ENCODE results near the gene SNAPC1. TPM values are rescaled to one million over a fixed set of nuclear protein-coding genes. Genes with fewer than 3 reads are reported as not detected.
"Not testable (repeated sequence)": the region's sequence is repeated elsewhere in the genome, so short reads cannot be mapped to it uniquely, and the experiment has no call there.

The SNAPC1 gene
- 12.5 TPM for polyA plus RNA-seq (2013, experiment 1 of 2; ENCODE audit: insufficient read length)
- polyA plus RNA-seq (2013, experiment 2 of 2; ENCODE audit: insufficient read length), result 13.3 TPM

GRCh38 chr14:61761959-61762786, at the start of gene SNAPC1:
Gene SNAPC1, plus strand, starts transcription at chr14:61762420. Its CDS starts 41 bp downstream, at chr14:61762461.
- peak; percentile 98 for DNase-seq

GRCh38 chr14:61713724-61714437, 48.3 kb upstream of the SNAPC1 start:
- DNase-seq, result no peak

- no peak for DNase-seq
Measured at GRCh38 chr14:61716956-61717355, 45.3 kb upstream of the SNAPC1 start.

DNA sequence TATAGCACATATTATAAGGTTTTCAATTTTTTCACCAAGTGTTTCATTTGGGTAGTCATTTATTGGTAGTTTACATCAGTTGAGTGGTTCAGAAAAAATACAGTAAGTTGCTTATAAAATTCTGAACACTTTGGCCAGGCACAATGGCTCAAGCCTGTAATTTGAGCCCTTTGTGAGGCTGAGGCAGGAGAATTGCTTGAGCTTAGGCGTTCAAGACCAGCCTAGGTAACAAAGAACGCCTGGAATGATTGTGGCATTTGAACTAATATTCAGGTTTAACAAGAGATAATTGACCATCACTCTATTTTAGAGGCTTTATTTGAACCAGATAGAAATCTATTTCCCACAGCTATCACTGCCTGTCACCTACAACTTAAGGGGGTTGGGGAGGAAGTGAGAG, 44.2 kb upstream of the SNAPC1 start:
- DNase-seq, result no peak

DNA sequence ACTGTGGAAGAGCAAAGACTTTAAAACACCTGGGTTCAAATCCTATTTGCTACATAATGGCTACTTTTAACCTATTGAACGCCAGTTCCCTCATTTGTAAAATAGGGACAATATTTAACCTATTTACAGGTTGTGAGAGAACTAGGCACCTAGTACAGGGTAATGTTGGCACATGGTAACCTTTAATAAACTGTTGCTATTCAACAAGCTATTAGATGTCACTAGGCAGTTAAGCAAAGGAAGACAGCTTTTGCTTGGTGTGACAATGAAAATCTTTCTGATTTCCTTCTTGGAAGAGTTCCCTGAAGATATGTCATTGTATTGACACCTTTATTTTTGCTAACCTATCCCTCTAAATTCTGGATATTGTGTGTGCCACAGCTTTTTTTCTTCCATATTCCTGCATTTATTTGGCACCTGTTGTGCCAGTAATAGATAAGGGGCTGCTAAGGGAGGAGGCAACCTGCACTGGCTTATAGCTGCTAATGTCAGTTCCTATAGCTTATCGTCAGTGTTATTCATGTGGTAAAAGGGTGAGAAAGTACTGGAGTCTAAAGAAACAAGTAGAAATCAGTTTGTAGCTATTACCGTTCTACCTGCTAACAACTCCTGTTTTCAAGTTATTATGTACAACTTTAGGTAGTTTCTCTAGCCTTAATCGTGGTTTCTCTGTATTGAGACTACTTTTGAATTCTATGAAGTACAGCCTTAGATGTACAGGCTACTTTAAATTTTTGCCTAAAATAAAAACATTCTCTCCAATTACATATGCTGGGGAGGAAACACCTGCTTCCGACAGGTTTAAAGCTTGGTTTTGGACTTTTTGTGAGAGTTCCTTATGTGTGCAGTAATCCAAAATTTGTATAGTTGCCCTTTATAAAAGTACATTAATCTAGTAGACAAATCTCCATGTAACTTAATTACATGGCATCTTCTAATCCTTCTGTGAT, 42.6 kb upstream of the SNAPC1 start:
- no peak for DNase-seq

GRCh38 chr14:61720294-61720661, 41.9 kb upstream of the SNAPC1 start:
- DNase-seq, result no peak

DNA sequence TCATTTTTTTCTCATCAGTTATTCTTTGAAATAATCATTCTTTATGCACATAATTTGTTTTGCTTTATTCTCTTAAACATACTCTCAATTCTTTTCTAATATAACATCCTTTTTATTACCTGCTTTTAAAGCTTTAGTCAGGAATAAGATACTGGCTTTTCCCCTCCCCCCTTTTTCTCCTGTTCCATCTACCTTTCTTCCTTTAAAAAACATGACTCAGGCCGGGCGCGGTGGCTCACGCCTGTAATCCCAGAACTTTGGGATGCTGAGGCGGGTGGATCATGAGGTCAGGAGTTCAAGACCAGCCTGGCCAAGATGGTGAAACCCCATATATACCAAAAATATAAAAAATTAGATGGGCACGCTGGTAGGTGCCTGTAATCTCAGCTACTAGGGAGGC, 41.5 kb upstream of the SNAPC1 start:
- no peak for DNase-seq

DNA sequence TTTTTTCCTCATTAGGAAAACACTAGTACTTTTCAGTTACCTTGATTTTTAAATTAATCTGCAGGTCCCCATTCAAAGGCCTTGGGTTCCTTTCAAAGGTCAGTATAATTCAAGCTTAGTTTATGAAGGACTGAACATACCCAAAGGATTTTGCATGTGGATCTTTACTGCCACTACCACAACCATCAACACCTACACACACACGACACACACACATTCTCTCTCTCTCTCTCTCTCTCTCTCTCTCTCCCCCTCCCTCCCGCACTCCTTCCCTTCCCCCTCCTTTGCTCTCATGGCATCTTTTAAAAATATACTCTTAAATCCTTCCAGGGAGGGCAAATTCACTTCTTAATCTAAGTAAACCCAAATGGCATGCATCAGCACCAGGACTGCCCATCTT, 38.1 kb upstream of the SNAPC1 start:
- DNase-seq, result no peak

GRCh38 chr14:61726778-61727658, 35.2 kb upstream of the SNAPC1 start:
- DNase-seq, result no peak

- no peak for DNase-seq
Measured at GRCh38 chr14:61730756-61731373, 31.4 kb upstream of the SNAPC1 start.

DNA sequence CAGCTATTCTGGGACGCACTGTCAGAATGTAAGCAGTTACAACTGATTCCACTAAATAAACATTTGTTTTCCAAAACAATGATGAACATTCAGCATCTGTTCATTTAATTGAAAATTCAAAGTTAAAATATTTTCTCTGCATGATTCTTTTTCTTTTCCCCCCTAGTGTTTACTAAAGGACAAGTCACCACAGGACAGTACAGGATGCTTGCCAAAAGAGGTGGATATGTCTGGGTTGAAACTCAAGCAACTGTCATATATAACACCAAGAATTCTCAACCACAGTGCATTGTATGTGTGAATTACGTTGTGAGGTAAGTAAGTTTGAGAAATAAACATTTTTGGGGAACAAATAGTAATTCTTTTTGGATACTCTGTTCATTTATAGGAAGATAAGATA, 28.2 kb upstream of the SNAPC1 start:
- DNase-seq, result no peak

DNA sequence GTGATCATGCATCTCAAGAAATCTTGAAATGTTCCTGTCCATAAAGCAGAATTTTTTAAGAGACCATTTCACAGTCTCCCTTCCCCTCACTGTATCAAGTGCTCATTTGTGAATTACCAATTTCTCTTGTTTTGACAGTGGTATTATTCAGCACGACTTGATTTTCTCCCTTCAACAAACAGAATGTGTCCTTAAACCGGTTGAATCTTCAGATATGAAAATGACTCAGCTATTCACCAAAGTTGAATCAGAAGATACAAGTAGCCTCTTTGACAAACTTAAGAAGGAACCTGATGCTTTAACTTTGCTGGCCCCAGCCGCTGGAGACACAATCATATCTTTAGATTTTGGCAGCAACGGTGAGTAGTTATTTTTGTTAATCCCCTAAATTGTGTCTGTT, 25.5 kb upstream of the SNAPC1 start:
- no peak for DNase-seq

DNA sequence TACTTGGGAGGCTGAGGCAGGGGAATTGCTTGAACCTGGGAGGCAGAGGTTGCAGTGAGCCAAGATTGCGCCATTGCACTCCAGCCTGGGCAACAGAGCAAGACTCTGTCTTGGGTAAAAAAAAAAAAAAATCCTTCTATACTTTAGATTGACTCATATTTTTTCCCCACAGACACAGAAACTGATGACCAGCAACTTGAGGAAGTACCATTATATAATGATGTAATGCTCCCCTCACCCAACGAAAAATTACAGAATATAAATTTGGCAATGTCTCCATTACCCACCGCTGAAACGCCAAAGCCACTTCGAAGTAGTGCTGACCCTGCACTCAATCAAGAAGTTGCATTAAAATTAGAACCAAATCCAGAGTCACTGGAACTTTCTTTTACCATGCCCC, 24.3 kb upstream of the SNAPC1 start:
- DNase-seq, result no peak

GRCh38 chr14:61739133-61739532, 23.1 kb upstream of the SNAPC1 start:
- no peak for DNase-seq

GRCh38 chr14:61742371-61742770, 19.8 kb upstream of the SNAPC1 start:
- no peak for DNase-seq

GRCh38 chr14:61744238-61744637, 18.0 kb upstream of the SNAPC1 start:
- DNase-seq, result no peak

DNA sequence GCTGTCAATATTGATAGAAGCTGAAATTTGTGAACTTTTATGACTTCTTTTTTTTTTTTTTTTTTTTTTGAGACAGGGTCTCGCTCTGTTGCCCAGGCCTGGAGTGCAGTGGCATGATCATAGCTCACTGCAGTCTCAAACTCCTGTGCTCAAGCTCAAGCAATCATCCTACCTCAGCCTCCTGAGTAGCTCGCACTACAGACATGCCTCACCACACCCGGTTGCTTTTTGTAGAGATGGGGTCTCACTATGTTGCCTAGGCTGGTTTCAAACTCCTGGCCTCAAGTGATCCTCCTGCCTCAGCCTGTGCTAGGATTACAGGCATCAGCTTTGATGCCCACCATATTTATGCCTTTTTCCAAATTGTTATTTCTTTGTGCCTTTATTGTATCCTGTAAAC, 15.9 kb upstream of the SNAPC1 start:
- DNase-seq, result not testable (repeated sequence)

- DNase-seq, result no peak
Measured at GRCh38 chr14:61746881-61747280, 15.3 kb upstream of the SNAPC1 start.

- DNase-seq, result peak; percentile 50
Measured at GRCh38 chr14:61747342-61747741, 14.9 kb upstream of the SNAPC1 start.

- DNase-seq, result no peak
Measured at GRCh38 chr14:61749264-61749663, 13.0 kb upstream of the SNAPC1 start.

GRCh38 chr14:61749867-61750266, 12.4 kb upstream of the SNAPC1 start:
- DNase-seq, result no peak
